Activated CD4-positive, alpha-beta T cell treated with anti-CD3 and anti-CD28 coated beads for 24 hours (primary cell): ENCODE data around the gene KRT1.

ENCODE experiments used
- DNase-seq, 2 donors: peaks; one replicate each; pipeline ENCODE4 v3.0.0-alpha.2; 2020; ENCODE audit warnings: low read depth in 2 of 2

Gene KRT1

DNA sequence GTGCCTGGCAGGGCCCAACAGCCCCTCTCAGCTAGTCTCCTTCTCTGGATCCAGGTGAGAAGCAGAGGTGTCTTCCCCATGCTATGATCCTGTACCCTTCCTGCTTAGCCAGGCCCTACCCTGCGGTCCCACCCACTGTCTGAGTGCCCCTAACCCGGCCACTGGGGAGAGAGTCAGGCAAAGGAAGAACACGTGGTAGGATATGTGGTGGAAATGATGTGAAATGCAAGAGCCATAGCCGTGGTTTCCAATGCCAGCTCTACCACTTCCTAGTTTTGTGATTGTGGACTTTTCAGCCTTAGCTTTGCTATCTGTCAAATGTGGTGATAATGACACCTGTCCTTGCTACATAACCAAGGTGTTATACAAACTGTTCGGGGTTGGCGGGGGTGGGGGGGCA is 44.0 kb downstream of the KRT1 start:
- no peak for DNase-seq

DNA sequence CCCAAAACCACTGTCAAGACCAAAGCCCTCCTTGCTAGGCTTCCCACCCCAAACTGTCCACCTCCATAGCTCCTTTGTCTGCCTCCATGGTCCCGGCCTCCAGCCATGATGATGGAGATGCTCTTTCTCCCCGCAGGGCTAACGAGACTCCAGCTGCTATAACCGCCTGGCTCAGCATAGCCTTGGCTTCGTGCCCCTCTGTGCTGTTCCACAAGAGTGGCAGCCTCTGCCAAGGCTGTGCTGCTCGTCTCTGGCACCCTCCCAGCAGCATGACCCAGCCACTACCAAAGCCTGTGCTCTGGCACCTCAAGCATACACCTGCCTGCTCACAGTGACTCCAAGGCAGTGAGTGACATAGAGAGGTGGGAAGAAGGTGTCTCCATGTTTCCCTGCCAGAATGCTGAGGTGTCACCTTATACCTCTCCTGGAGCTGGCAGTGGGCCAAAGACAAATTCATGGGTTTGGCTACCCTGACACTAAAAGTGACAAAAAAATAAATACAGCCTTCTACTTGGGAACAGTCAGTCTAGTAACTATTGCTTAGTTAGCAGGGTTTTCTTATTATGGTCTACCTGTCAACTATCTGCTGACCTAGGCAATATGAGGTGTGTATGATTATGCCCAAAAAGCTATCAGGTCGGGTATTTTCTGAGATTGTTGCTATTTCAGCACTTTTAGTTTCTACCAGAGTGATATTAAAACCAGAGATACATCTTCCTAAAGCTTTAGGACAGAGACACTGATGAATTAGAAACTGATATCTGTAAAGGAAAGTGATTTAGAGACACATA is 45.7 kb downstream of the KRT1 start:
- no peak for DNase-seq

GRCh38 chr12:52633383-52633782 is 46.8 kb downstream of the KRT1 start:
- no peak for DNase-seq

GRCh38 chr12:52632656-52633055 is 47.6 kb downstream of the KRT1 start:
- DNase-seq, result no peak

DNA sequence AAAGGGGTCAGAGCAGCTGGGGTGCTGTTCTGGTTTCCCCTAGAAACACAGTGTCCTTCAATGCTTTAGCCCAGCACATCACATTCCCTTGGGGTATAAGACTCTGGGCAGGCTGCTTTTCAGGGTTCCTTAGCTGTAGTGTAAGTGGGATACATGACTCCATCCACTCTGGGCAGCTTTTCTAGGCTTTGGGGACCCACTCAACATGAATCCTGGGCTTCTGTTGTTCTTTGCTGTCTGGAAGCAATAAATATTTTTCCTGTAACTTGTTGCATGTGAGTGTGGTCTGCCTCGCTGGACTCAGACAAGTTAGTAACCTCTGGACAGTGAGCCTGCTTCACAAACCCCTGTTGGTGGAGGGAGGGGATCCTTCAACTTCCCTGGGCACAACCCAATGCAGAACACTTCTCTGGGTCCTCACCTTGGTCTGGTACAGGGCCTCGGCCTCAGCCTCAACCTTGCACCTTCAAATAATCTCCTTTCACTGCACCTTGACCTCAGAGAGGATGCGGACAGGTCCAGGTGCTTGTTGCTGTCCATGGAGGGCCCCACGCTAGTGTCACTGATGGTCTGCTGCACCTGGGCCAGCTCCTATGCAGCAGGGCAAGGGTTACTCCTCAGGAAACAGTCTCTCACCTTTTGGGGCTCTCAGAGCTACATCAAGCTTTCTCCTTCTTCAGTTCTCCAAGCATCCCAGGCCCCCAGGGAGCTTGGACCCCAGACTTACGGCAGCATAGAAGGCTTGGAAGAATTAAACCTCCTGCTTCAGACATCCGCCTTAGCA is 48.3 kb downstream of the KRT1 start:
- no peak for DNase-seq

DNA sequence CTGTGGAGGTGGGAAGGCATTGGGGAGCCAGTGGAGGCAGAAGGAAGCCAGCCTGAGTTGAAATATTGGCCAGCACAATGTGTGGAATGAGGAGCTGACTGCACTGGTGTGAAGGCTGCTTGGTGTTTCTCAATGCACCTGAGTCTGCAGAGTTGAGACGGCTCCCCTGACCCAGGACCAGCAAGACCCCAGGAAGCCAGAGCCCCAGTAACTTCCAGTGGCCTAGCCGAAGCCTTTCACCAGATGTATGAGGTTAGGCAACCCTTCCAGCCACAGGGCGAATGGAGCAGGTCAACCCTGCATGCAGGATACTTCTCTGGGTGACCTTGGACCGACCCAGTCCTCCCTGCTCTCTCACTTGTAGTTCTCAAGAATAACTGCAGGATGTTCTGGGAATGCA is 48.9 kb downstream of the KRT1 start:
- DNase-seq, result no peak

DNA sequence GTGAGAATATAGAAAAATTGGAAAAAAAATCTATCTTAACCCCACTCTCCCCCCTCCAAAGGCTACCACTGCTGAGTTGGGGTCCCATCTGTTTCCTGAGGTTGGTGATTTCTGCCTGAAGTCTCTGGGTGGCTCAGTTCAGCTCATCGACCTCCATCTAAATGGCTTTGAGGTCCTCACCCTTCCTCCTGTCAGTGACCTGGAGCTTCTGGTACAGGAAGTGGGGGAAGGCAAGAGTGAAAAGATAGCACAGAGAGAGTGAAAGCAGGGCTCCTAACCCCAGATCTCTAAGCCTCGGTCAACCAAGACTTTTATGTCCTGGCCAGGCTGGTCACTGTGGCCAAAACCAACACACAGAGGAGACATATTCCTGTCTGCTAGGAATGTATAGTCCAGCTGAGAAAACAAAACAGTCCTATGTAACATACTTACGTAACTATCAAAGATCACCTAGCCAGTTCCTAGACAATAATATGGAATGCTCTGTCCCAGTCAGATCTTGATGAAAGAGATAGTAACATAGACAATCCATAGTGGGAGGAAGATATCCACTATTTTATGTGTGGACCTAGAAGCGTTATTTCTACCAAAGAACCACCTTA is 49.5 kb downstream of the KRT1 start:
- no peak for DNase-seq

DNA sequence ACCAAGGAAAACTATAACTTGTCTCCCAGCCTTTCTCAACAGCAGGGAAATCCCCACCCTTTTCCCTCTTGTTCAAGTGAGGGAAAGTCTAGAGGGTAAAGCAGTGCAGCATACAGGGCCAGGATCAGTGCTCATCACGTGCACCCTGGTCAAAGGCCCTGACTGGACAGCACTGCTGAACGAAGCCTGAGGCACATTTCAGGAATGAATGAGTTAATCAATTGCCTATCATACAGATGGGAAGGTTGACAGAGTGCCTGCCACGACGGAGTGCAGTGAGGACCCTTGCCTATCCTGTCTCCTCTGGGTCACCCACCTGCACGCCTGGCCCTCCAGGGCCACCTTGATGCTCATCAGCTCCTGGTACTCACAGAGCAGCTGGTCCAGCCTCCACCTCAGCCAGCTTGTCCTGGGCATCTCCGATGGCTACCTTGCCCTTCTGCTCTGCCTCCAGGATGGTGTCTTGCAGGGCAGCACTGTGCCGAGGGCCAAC is 50.2 kb downstream of the KRT1 start:
- DNase-seq, result no peak

GRCh38 chr12:52629281-52630007 is 50.8 kb downstream of the KRT1 start:
- no peak for DNase-seq

DNA sequence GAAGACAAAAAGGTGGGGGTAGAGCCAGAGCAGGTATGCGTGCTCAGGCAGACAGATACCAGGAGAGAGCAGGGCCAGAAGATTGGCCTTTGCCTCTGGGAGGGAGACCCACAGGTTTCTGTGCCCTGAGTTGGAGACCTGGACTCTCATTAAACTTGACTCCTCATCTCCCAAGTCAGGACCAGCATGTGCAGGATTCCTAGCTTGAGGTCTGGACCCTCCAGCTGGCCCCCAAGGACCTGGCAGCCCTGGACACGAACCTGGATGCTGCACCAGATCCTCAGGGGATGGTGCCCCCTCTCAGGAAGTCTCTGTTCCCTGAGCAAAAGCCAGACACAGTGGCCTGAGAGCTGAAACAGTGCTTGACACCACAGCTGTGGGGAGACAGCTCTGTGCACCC is 51.4 kb downstream of the KRT1 start:
- no peak for DNase-seq

DNA sequence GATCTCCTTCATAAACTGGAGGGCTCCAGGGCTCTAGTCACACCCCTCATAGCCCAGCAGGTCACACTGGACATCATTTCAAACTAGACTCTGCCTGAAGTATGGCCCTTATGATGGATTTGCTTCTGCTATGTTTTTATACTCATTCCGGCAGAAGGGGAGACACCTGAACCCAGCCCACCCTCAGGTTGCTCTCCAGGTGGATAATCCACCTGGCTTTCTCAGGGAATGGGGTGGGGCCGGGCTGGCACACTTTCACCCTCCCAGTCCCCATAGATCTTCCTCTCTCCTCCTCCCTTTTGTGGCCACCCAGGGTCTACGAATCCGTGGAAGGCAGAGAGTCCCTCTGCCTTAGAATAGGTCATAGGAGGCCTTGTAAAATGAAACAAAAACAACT is 52.1 kb downstream of the KRT1 start:
- no peak for DNase-seq

DNA sequence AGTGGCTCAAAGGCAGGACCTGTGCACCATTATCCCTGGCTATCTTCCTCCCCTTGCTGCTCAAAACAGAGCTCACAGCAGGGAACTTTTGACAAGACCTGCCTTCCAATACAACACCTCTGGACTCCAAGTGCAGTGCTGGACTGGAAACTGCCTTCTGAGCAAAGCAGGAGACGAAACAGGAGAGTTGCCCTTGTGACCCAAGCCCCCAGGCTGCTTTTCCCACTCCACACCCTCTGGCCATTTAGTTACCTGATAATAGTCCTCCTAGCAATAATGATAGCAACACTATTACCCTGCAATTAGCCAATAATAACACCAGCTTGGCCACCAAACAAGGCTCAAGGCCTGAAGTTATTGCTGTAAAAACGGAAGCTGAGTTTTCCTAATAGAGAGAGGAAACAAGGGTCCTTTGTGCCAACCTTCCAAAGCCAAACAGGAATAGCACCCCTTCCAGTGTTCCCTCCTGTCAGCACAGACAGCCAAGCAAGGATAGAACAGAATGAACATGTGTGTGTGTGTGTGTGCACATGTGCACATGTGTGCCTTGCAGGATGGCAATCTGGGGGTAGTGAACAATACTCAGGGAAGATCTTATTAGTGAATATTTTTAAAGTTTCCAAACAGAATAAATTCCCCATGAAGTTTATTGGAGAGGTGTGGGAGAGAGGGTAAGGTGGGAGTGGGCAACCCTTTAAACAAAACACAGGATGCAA is 52.7 kb downstream of the KRT1 start:
- no peak for DNase-seq
